ENCODE data around the gene FYN. TPM values are rescaled to one million over a fixed set of nuclear protein-coding genes. Genes with fewer than 3 reads are reported as not detected.

The FYN gene
- total and polyA plus RNA-seq, 4 donors, result 11.2 to 28.3 (median 19.7) TPM

GRCh38 chr6:111730864-111731263 is 142.4 kb downstream of the FYN start:
- TF ChIP-seq NR2F2 (IDR thresholded peaks at IDR 0.05), result peak; percentile 82
- no peak for TF ChIP-seq FOXA1 (IDR thresholded peaks at IDR 0.05)
- H3K9ac ChIP-seq (ENCODE audit: low read depth in 1 of 2, low read length in 2 of 2), result no peak overlapping the region
- no peaks in the 10 kb centered on the region for H3K36me3 ChIP-seq (ENCODE audit: control insufficient read depth in 4 of 4, insufficient read depth in 3 of 4, low read depth in 1 of 4, low read length in 3 of 4)
- no peak overlapping the region for H3K27ac ChIP-seq (ENCODE audit: low read depth in 1 of 2, low read length in 2 of 2)
- 33% methylated on average over 11 of the region's 11 CpGs for WGBS
- H3K4me1 ChIP-seq (ENCODE audit: control insufficient read depth in 4 of 4, insufficient read depth in 4 of 4, low read length in 3 of 4), result peaks cover 0 to 10% (median 5%) of the 10 kb centered on the region in 4 donors
- DNase-seq (ENCODE audit: low spot score), result no peak
- no peak overlapping the region for H3K4me3 ChIP-seq (ENCODE audit: low read depth in 1 of 3, low read length in 3 of 3)
- H3K27me3 ChIP-seq (ENCODE audit: control insufficient read depth in 4 of 4, insufficient read depth in 4 of 4, low read length in 3 of 4), result no peaks in the 10 kb centered on the region
- no peaks in the 10 kb centered on the region for H3K9me3 ChIP-seq (ENCODE audit: control insufficient read depth in 4 of 4, low read length in 3 of 4)

GRCh38 chr6:111727802-111728201 is 145.4 kb downstream of the FYN start:
- H3K4me1 ChIP-seq (ENCODE audit: control insufficient read depth in 4 of 4, insufficient read depth in 4 of 4, low read length in 3 of 4), result peaks cover 0 to 10% (median 5%) of the 10 kb centered on the region in 4 donors
- WGBS, result 86% methylated on average over 3 of the region's 3 CpGs

DNA sequence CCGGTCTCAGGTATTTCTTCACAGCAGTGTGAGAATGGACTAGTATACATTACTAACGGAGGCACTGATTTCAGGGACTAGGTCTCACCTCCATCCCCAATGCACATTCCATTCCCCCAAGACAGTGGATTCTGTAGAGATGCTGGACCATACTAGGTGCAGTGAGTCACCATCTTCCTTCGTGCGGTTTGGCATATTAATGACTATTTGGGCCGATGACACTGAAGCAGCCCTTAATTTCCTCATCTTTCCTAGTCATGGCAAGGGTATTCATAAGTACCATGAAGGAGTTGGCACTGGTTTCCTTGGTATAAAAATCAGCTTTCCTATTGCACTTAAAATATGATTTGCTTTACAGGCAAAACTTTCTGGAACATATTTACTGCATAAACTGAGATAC is 146.2 kb downstream of the FYN start:
- 98% methylated on average over 5 of the region's 5 CpGs for WGBS
- Histone ChIP-seq H3K4me3 (ENCODE audit: low read depth in 1 of 3, low read length in 3 of 3) (no peak overlapping the region), H3K36me3 (ENCODE audit: control insufficient read depth in 4 of 4, insufficient read depth in 3 of 4, low read depth in 1 of 4, low read length in 3 of 4) (no peaks in the 10 kb centered on the region), H3K4me1 (ENCODE audit: control insufficient read depth in 4 of 4, insufficient read depth in 4 of 4, low read length in 3 of 4) (peaks cover 5 to 15% (median 10%) of the 10 kb centered on the region in 4 donors), H3K9ac (ENCODE audit: low read depth in 1 of 2, low read length in 2 of 2) (no peak overlapping the region), H3K27ac (ENCODE audit: low read depth in 1 of 2, low read length in 2 of 2) (no peak overlapping the region), H3K9me3 (ENCODE audit: control insufficient read depth in 4 of 4, low read length in 3 of 4) (no peaks in the 10 kb centered on the region), H3K27me3 (ENCODE audit: control insufficient read depth in 4 of 4, insufficient read depth in 4 of 4, low read length in 3 of 4) (no peaks in the 10 kb centered on the region)
- no peak for TF ChIP-seq GABPA (IDR thresholded peaks at IDR 0.05 in 1 of 2, conservative IDR thresholded peaks at IDR 0.05 in 1 of 2)
- no peak for TF ChIP-seq SP1 (IDR thresholded peaks at IDR 0.05)
- TF ChIP-seq FOXA1 (IDR thresholded peaks at IDR 0.05), result no peak
- TF ChIP-seq TAF1 (conservative IDR thresholded peaks at IDR 0.05), result no peak
- TF ChIP-seq REST (IDR thresholded peaks at IDR 0.05), result no peak
- TF ChIP-seq HNF4G (IDR thresholded peaks at IDR 0.05), result no peak
- no peak for TF ChIP-seq FOXA2 (IDR thresholded peaks at IDR 0.05)
- no peak for DNase-seq (ENCODE audit: low spot score)

More at GRCh38 chr6:111727802-111728201, 145.4 kb downstream of the FYN start:
- Histone ChIP-seq H3K9me3 (ENCODE audit: control insufficient read depth in 4 of 4, low read length in 3 of 4) (no peaks in the 10 kb centered on the region), H3K4me3 (ENCODE audit: low read depth in 1 of 3, low read length in 3 of 3) (no peak overlapping the region), H3K27ac (ENCODE audit: low read depth in 1 of 2, low read length in 2 of 2) (no peak overlapping the region), H3K9ac (ENCODE audit: low read depth in 1 of 2, low read length in 2 of 2) (no peak overlapping the region), H3K27me3 (ENCODE audit: control insufficient read depth in 4 of 4, insufficient read depth in 4 of 4, low read length in 3 of 4) (no peaks in the 10 kb centered on the region), H3K36me3 (ENCODE audit: control insufficient read depth in 4 of 4, insufficient read depth in 3 of 4, low read depth in 1 of 4, low read length in 3 of 4) (no peaks in the 10 kb centered on the region)
- TF ChIP-seq RAD21 (IDR thresholded peaks at IDR 0.05) (peak in 1 of 2 donors; percentile 37), NR2F2 (IDR thresholded peaks at IDR 0.05) (no peak), TAF1 (conservative IDR thresholded peaks at IDR 0.05) (no peak)
- TF ChIP-seq, protein P1, sequence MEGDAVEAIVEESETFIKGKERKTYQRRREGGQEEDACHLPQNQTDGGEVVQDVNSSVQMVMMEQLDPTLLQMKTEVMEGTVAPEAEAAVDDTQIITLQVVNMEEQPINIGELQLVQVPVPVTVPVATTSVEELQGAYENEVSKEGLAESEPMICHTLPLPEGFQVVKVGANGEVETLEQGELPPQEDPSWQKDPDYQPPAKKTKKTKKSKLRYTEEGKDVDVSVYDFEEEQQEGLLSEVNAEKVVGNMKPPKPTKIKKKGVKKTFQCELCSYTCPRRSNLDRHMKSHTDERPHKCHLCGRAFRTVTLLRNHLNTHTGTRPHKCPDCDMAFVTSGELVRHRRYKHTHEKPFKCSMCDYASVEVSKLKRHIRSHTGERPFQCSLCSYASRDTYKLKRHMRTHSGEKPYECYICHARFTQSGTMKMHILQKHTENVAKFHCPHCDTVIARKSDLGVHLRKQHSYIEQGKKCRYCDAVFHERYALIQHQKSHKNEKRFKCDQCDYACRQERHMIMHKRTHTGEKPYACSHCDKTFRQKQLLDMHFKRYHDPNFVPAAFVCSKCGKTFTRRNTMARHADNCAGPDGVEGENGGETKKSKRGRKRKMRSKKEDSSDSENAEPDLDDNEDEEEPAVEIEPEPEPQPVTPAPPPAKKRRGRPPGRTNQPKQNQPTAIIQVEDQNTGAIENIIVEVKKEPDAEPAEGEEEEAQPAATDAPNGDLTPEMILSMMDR (IDR thresholded peaks at IDR 0.05; ENCODE audit: low read depth, low read length, missing input control), result peak; percentile 38
- DNase-seq (ENCODE audit: low spot score), result no peak
